Measurements from ENCODE around the gene CRMP1.

Gene CRMP1

DNA sequence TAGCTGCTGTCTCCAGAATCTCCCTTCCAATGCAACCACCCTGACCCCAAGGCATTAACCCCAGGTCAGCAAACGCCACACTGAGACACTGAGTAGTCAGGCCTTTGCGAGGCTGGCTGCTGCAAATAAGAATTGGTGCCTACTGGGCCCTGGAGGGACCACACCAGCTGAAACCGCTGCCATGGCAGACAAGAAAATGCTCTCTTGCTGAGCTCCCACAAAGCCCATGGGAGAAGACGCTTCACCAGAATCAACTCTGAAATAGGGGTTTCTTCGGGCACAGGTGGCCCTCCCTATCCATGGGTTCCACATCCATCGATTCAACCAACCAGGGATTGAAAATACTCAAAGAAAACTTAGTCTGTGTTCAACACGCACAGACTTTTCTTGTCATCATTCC, 26.7 kb upstream of the CRMP1 start:
- DNase-seq (ENCODE audit: low read depth in 2 of 2) = no peak

DNA sequence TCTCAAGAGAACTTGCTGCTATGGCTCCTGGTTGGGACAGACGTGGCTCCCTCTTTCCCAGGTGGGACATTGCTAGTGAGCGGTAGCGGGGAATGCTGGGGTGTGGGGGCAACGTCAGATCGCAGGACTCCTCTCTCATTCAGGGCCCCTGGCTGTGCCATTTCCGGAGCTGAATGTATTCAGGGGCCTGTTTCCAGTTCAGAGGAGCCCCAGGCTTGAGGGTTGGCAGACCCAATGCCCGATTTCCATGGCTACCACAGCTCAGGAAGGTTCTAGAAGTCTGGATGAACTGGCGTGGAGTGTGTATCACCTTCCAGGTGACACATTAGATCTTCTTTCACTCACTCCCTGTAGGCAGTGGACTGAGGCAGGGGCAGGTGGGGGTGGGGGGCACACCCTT, 26.2 kb upstream of the CRMP1 start:
- DNase-seq (ENCODE audit: low read depth in 2 of 2) = no peak

DNA sequence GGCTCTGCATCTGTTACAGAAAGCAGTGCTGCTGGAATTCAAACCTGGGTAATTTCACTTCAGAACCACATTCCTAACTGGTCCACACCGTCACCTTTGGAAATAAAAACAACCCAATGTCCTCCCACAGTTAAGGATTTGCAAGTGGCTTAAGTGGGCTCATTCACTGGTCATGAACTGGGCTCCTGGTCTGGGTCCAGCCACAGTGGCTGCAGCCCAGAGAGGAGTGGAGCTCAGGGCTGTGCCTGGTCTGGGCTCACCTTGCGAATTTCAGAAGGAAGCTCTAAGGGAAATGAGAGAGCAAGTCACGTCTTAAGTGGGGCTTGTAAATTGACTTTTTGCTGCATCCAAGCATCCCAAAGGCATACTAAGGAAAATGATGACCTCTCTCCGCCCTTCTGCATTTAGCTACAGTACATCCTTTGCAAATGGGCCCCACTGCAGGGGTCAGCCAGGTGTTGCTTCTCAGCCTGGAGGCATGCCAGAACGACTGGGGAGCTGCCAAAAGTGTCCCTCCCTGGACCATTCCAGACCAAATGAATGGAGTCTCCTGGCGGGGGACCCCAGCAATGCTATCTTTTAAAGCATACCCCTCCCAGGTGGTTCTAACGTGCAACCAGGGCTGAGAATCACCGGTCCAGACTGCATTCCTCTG, 25.6 kb upstream of the CRMP1 start:
- DNase-seq (ENCODE audit: low read depth in 2 of 2) = no peak

DNA sequence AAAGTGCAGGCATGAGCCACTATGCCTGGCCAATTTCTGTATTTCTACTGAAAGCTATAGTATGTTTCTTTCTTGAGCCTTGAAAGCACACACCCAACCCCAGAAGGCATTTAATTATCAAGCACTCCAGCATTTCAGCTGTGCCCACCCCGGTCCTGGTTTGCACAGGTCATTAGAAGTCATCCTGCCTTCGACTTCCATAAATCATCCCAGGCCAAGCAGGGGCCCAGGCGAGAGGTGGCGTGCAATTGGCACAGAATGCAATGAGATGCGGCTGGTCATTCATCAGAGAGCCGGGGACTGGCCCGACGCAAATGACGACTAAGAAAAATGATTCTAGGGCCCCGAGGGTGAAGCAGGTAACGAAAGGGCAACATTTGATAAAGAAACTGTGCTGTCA, 24.8 kb upstream of the CRMP1 start:
- DNase-seq (ENCODE audit: low read depth in 2 of 2) = no peak

DNA sequence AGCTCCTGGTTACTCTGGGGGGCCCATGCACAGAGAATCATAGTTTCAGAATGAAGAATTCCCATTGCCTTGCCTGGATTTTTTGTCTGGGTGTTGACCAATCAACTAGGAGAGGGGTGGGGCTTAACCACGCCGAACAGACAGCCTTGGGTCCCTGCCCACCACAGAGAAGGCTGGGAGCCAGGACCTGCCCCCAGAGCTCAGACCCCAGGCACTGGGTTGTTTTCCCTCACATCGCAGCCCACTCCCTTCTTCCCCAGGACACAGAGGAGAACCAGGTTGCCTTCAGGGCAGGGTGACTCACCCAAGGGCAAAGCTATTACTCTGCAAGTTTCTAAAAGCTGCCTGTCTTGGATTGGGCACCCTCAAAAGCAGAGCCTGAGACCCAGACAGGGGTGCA, 23.3 kb upstream of the CRMP1 start:
- no peak for DNase-seq (ENCODE audit: low read depth in 2 of 2)

DNA sequence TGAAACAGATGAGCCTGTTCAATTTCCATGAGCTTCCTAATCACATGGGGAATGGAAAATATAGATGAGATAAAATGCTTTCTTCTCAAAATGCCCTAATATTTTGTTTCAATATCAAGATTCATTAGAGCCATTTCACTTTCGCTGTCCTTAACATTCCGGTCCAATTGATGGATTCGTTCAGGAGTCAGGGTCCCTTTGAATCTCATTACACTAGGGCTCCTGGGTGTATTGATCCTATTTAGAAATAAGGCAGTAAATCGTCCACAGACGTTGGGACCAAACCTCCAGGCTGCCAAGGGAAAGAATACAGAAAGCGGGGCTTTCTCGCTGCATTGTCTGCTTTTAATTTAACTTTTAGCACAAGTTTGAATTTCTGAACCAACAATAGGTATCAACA, 20.6 kb upstream of the CRMP1 start:
- no peak for DNase-seq (ENCODE audit: low read depth in 2 of 2)

DNA sequence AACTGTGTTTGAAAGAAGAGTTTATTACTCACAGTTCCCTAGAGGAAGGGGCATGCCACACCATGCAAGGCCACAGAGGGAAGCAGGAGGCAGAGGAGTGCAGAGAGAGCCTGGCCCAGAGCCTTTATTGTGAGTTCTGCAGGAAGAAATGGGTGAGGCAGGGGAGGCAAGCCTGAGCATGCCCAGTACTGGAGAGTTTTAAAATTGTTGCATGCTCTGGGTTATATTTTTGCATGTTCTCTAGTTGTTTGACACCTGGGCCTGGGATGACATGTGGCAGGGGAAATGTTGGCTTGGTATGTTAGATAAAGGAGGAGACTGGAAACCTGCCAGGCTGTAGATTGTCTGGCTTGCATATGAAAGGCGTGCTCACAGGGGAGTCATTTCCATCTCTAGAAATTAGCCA, 19.7 kb upstream of the CRMP1 start:
- no peak for DNase-seq (ENCODE audit: low read depth in 2 of 2)

DNA sequence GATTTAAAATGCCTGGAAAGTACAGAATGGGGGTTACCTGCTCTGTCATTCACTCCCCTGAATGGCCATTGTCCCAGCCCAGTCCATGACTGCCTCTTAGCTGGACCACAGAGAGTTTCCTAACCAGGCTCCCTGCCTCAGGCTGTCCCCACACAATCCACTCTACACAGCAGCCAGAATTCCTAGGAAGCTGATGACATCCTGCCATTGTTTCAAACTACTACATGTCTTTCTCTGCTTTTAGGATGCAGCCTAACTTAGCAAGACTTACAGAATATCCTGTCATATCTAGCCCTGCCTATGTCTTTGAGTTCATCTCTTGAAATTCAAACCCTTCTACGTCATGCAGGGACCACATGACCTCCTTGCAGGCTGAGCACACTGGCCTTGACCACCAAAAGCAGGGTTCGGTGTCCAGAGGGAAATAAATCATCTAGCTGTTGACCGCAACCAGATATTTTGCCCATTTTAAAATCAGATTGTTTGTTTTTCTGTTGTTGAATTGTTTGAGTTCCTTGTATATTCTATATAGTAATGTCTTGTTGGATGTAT, 16.1 kb upstream of the CRMP1 start:
- DNase-seq (ENCODE audit: low read depth in 2 of 2) = no peak

DNA sequence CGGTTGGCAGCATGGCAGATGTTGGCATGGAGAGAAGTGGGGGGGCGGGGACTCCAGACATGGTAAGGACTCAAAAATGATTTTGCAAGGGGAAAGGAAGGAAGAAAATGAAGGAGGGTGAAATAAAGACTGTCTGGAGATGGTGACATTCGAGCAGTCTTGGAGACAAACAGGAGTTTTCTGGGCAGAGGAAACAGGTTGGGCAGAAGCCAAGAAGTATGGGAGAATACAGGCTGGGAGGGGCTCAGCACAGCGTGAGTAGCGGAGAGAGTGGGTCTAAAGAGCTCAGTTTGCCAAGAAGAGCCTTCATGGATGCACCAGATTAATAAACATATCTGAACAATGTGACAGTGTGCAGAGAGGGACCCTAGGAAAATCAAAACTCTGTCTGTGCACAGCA, 13.3 kb upstream of the CRMP1 start:
- DNase-seq (ENCODE audit: low read depth in 2 of 2) = no peak

DNA sequence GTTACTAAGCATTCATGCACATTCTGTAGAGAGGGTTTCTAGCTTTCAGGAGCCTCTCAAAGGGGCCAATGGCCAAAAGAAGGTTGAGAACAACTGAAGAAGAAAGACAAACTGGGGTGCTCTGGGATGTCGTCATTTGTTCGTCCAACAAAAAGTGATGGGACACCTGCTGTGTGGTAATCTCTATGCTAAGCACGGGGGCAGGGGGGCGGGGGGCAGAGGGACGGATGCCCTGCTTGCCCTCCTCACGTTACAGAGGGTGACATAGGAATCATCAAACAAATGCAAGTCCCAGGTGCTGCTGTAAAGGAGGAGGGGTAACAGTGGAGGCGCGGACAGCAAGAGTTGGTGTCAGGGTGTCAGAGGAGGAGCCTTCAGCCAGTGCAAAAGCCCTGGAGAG, 12.8 kb upstream of the CRMP1 start:
- DNase-seq (ENCODE audit: low read depth in 2 of 2) = no peak

DNA sequence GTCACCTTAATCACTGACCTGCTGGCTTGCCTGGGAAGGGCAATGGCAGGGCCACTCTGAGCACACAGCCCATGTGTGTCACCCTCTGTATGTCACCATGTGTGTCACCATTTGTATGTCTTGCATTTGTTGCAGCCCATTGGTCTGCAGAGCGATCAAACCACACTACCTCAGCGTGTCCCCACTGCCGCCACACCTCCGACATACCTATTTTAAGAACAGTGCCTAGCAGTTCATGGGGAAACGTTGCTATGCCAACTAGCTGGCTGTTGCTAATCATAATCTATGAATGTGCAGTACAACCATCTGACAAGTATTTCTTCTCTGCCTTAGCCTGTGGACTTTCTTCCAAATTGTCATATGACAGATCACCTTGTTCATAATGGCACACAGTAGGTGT, 8.0 kb upstream of the CRMP1 start:
- no peak for DNase-seq (ENCODE audit: low read depth in 2 of 2)

DNA sequence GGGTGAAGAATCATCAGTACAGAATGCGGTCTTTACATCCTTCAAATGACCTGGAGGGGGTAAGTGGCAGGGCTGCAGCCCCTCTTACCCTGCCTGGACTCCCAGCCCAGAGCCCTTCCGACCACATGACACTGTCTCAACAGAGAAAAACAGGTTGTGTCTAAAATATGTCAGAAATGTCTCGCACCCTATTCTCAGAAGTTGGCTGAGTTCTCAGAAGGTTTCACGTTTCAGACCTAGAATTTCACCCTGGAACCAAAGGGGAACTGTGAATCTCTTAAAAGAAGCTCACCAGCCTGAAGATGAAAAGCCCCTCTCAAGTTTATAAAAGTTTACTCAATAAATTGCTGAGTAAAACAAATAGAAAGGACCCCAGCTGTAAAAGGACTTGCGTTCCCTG, 7.0 kb upstream of the CRMP1 start:
- no peak for DNase-seq (ENCODE audit: low read depth in 2 of 2)

DNA sequence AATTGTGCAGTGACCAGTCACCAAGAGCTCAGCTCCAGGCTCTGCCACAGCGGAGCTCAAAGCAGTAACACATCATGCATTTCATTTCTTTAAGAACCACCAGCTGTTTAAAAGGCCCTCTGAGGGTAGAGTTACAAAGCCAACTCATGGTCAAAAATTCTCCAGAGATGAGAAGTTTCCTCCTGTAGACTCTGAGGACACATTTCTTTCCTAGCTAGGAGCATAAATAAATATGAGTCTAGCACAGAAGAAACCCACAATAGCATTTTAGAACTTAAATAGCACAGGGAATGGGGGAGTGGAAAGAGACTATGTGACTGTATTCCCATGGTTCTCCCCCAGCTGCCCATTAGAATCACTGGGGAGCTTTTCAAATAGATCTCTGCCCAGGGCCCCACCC, 6.5 kb upstream of the CRMP1 start:
- no peak for DNase-seq (ENCODE audit: low read depth in 2 of 2)

DNA sequence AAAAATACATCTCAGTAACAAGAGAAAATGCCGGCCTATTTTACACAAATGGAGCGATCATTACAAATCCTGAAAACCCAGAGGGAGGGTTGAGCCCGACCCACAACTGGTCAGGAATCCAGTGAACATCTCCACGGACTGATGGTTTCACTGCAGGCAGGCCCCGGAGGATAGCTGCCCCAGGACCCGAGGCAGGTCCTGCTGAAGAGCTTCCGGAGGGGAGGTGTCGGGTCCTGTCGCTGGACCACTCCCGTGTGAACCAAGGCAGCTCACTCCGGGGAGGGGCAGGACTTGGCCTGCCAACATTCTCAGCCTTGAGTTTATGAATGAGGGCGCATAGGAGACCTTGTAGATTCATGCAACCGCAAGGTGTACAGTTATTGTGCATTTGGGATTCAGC, 4.8 kb upstream of the CRMP1 start:
- DNase-seq (ENCODE audit: low read depth in 2 of 2) = no peak

DNA sequence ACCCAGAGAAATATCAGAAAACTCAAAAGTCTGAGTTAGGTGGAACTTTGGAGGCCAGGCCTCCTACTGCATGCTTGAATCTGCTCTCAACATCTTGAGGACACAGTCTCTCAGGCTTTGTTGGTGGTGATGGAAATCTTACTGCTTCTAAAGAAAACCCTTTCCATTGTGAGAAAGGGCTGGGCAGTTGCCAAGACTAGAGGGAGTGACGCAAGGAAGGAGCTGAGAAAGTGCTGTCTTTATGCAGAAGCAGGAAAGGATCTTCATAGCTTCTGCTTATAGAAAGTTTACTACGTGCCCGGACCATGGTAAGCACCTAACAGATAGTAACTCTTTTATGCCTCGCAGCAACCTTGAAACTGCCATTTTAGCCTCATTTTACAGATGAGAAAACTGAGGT, 2.4 kb upstream of the CRMP1 start:
- DNase-seq (ENCODE audit: low read depth in 2 of 2) = no peak

DNA sequence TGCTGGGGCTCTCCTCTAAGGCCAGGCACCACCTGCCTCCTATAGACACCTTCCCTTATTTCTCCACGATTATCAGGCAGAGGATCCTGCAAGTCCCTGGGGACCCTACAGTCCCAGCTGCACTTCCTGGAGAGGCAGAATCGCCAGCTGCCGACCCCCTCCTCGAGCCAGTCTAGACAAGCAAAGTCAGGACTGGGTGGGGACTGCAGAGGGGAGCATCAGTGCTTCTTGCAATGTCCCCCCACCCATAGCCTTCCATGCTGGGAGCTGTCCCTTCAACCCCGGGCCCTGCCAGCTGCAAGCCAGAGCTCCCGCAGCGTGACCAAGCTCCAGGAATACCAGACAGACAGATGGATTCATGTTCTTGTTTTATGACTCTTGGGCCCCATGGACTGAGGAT, 1.4 kb upstream of the CRMP1 start:
- no peak for DNase-seq (ENCODE audit: low read depth in 2 of 2)

DNA sequence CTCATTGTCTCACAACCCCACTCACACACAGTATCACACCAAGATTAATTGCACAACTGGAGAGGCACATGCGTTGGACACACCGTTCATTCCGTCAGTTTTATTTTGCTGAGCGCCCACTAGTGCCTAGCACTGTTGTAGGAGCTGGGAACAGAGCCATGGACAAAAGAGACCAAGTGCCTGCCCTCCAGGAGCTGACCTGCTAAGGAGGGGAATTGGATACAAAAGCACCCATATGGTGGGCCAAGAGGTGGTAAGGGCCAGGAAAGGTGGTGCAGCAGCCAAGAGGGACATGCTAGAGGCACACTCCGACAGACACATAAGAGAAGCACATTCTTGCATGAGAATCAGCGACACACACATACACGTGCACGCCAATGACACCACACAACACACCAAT, 705 bp upstream of the CRMP1 start:
- DNase-seq (ENCODE audit: low read depth in 2 of 2) = no peak

DNA sequence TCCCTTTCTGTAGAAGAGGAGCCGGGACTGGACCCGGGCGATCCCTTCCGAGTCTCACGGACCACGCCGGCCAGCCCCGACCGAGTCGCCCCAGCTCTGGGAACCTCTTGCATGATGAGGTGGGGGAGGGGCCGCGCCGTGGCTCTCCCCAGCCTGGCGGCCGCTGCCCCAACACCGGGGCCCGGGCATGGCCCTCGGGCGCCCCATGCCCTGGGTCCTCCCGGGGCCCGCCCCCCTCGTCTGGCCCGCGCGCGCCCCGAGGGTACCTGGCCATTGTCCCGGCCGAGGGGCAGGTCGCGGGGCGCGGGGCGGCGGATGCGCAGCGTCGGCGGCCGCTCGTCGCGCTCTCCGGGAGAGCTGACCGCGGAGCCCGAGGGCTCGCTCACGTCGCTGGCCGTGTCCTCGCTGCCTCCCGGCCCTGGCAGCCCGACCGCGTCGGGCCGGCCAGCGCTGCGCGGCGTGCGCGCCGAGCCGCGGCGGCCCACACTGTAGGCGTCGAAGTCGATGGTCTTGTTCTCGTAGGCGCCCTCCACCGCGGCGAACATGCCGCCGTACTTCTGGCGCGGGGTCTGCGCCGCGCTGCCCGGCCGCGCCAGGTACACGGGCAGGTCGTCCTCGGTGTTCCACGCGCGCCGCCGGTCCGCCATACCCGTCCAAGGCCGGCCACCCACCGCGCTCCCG, 423 bp downstream of the CRMP1 start:
- DNase-seq (ENCODE audit: low read depth in 2 of 2) = no peak

DNA sequence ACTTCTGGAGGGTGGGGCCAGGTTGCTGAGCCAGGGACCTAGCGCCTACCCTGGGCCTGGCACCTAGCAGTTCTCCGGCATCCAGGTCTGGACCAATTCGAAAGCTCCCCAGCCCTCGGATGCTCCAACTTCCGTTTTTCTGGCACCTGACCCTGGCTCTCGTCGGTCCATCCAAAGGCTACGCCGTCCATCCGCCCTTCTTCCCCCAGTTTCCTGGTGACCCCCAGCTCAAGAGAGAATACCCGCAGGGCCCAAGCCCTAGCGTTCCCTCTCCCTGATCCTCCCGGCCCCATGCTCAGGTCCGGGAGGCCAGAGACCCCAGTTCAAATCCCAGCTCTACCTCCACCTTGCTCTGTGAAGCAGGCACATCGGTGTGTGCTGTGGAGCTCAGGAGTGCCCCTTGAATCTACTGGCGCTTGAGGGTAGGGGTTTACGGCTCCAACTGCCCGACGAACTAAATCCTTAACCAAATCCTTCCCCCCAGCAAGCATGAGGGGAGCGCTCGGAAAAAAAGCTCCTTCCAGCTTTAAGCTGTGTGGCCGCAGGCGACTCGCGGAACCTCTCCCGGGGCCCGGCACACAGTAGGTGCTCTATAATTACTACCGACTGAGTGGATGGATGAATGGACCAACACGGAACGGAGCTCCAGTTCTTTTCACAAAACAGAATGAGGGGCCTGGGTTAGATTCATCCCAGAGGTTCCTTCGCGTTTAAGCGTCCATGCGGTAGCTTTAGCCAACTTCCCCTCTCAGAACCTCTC, 1.1 kb downstream of the CRMP1 start:
- no peak for DNase-seq (ENCODE audit: low read depth in 2 of 2)

DNA sequence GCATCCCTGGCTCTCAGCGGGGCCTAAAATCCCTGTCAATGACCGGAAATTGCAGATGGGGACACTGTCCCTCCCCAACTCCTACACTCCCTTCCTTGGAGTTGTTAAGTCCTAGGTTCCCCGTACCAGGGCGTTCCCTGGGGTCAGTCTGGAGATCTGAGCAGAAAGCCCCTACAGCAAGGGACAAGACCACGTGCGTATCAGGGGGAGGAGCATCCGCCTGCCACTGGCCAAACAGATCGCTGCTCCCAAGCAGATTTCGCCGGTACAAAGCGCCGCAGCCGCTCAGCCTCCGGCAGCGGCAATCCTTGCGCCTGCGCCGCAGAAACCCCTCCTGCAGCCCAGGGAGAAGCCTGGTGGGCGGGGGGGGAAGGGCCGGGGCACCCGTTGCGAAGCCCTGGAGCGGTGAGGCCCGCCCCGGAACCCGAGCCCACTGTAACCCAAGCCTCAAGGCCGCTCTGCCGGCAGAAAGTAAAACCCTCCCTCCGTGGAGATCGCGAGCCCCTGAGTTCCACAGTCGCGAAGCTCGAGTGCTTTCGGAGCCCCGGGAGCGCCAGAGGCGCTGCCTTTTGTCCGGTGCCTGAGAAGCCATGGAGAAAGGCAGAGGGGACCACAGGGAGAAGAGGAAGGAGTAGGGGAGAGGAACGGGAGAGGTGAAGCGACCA, 2.7 kb downstream of the CRMP1 start:
- DNase-seq (ENCODE audit: low read depth in 2 of 2) = no peak

DNA sequence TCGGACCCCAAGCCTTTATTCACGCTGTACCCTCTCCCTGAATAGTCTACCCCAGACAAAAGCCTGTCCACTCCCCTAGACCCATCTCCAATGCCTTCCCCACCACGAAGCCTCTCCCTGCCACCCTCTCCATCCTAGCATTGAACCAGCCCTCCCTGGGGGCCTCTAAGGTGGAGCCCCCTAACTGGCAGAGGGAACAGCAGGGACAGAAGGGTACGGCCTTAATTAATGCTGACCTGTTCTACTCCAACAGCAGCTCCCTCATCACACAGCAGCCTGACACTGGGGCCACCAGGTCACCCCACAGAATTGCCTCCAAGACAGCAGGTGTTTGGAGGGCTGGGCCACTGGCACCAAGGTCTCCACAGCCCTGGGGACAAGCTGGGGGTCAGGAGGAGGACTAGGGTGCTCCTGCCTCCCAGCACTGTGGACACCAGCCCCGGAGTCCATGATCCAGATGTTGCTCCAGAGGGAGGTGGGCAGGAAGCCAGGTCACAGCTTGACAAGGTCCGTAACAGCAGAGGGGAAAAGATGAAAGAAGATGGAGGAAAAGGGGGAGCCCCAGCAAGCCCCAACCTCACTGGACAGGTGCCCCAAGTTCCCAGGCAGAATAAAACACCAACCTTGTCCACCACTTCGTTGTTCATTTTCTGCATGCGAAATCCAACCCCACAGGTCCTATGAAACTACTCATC, 3.7 kb downstream of the CRMP1 start:
- DNase-seq (ENCODE audit: low read depth in 2 of 2) = no peak

Data from stimulated activated CD8-positive, alpha-beta memory T cell treated with anti-CD3 and anti-CD28 coated beads, Interleukin-7, amount 100 ng/mL, for 4 hours (primary cell).